GM12878 (cell line): ENCODE results near the gene FAM163B. TPM values are rescaled to one million over a fixed set of nuclear protein-coding genes. Genes with fewer than 3 reads are reported as not detected.

ENCODE experiments used
- ATAC-seq: fragments of 200-7000 bp; cut with Tn5 transposase; 3 replicates; pipeline ENCODE4 v1.9.1; 2020; ENCODE audit warnings: mild to moderate bottlenecking, moderate library complexity
- BruUV-seq: library from RNA; stranded (reverse); fragments of 400-500 nt; replicated peaks from 2 replicates; lab custom pipeline; 2021; lab: Mats Ljungman, UMichigan
- CTCF ChIA-PET: fragments of 300-600 bp; sonication (Branson Sonifier 250); formaldehyde crosslinking; extraction: SDS; loops from one replicate; lab custom pipeline; 2021; ENCODE audit warnings: inconsistent platforms; lab: Yijun Ruan, JAX
- POLR2A ChIA-PET: fragments of 350-600 bp; formaldehyde crosslinking; extraction: SDS; loops from one replicate; lab custom pipeline; 2021; ENCODE audit warnings: inconsistent platforms; lab: Charles Lee
- RAD21 ChIA-PET: fragments of 300-600 bp; sonication (Branson Sonifier 250); formaldehyde crosslinking; loops from one replicate; lab custom pipeline; 2023; ENCODE audit warnings: antibody characterized with exemption; ENCODE audit not compliant: unreplicated experiment; lab: Charles Lee
- SMC1A ChIA-PET: fragments of 300-600 bp; sonication (Branson Sonifier 250); formaldehyde crosslinking; loops from one replicate; lab custom pipeline; 2023; ENCODE audit not compliant: unreplicated experiment, uncharacterized antibody; lab: Charles Lee
- DNase-seq: peaks from one replicate; pipeline ENCODE4 v3.0.0-alpha.2; 2011; ENCODE audit warnings: low read depth, low spot score
- FAIRE-seq: peaks from 3 replicates; lab custom pipeline; 2011; peaks lifted over from hg19 to GRCh38; lab: Jason Lieb, UNC
- H2AFZ ChIP-seq: 2 replicates; pipeline ENCODE4 v1.6.0; 2011; ENCODE audit warnings: low read depth, low read length, control low read depth; ENCODE audit not compliant: control insufficient read depth
- H3K27ac ChIP-seq: 2 replicates; pipeline ENCODE4 v1.5.1; 2011; ENCODE audit warnings: control low read depth; ENCODE audit not compliant: control insufficient read depth, insufficient read depth
- H3K27me3 ChIP-seq, 2 experiments: replicated peaks in 1 of 2; 2 replicates each; pipeline versions ENCODE4 v1.6.0 to v1.6.1; 2011; ENCODE audit warnings: low read length in 1 of 2; ENCODE audit not compliant: control insufficient read depth in 2 of 2, insufficient read depth in 2 of 2
- H3K36me3 ChIP-seq, 2 experiments: 2 replicates each; pipeline ENCODE4 v1.5.1; 2011; ENCODE audit warnings: low read length in 1 of 2; ENCODE audit not compliant: control insufficient read depth in 2 of 2, insufficient read depth in 2 of 2
- H3K4me1 ChIP-seq: 2 replicates; pipeline ENCODE4 v1.6.1; 2011; ENCODE audit warnings: mild to moderate bottlenecking, low read length, moderate library complexity, mixed read lengths; ENCODE audit not compliant: control insufficient read depth, insufficient read depth
- H3K4me2 ChIP-seq: 2 replicates; pipeline ENCODE4 v1.6.0; 2011; ENCODE audit warnings: control low read depth; ENCODE audit not compliant: control insufficient read depth, insufficient read depth
- H3K4me3 ChIP-seq: fragments of 200-600 bp; sonication (generic); 2 replicates; pipeline ENCODE4 v1.5.1; 2016
- H3K79me2 ChIP-seq: 2 replicates; pipeline ENCODE4 v1.6.0; 2011; ENCODE audit warnings: low read length; ENCODE audit not compliant: control insufficient read depth, insufficient read depth
- H3K9ac ChIP-seq: 2 replicates; pipeline ENCODE4 v1.8.0; 2011; ENCODE audit warnings: low read length, control low read depth, mixed read lengths; ENCODE audit not compliant: control insufficient read depth, insufficient read depth
- H3K9me3 ChIP-seq: replicated peaks from 3 replicates; pipeline ENCODE4 v1.5.1; 2011; ENCODE audit warnings: mild to moderate bottlenecking, low read length; ENCODE audit not compliant: control insufficient read depth, insufficient read depth
- H4K20me1 ChIP-seq: 2 replicates; pipeline ENCODE4 v1.6.0; 2011; ENCODE audit not compliant: control insufficient read depth, insufficient read depth
- BRCA1 ChIP-seq: IDR thresholded peaks from 2 replicates; pipeline ENCODE4 v1.6.1; 2011; ENCODE audit warnings: low read depth, low read length, improper control_type of control experiment
- CHD4 ChIP-seq: fragments of 200-600 bp; sonication (generic); IDR thresholded peaks from 2 replicates; pipeline ENCODE4 v1.6.1; 2016; ENCODE audit warnings: mild to moderate bottlenecking
- JUNB ChIP-seq: IDR thresholded peaks from 2 replicates; pipeline ENCODE4 v1.6.1; 2016; ENCODE audit warnings: antibody characterized with exemption, mild to moderate bottlenecking
- KLF5 ChIP-seq: fragments of 450-650 bp; IDR thresholded peaks from 2 replicates; pipeline ENCODE4 v1.6.1; 2014; ENCODE audit warnings: mild to moderate bottlenecking; ENCODE audit not compliant: partially characterized antibody
- MAX ChIP-seq: IDR thresholded peaks from 2 replicates; pipeline ENCODE4 v1.6.1; 2012; ENCODE audit warnings: low read depth, low read length, improper control_type of control experiment
- MTA2 ChIP-seq: fragments of 450-650 bp; IDR thresholded peaks from 2 replicates; pipeline ENCODE4 v1.6.1; 2016; ENCODE audit warnings: low read depth, mild to moderate bottlenecking, moderate library complexity
- NFXL1 ChIP-seq: fragments of 450-650 bp; IDR thresholded peaks from 2 replicates; pipeline ENCODE4 v1.6.1; 2017; ENCODE audit warnings: antibody characterized with exemption, mild to moderate bottlenecking, borderline replicate concordance
- PAX5 ChIP-seq: IDR thresholded peaks from 2 replicates; pipeline ENCODE4 v1.6.1; 2011; ENCODE audit warnings: low read depth, low read length, borderline replicate concordance
- PAX8 ChIP-seq: fragments of 450-650 bp; IDR thresholded peaks from 2 replicates; pipeline ENCODE4 v1.6.1; 2017; ENCODE audit warnings: mild to moderate bottlenecking, moderate library complexity
- RAD21 ChIP-seq: IDR thresholded peaks from 2 replicates; pipeline ENCODE4 v1.6.1; 2011; ENCODE audit warnings: mild to moderate bottlenecking, low read depth, low read length, moderate library complexity; ENCODE audit not compliant: insufficient read depth
- SUPT20H ChIP-seq: IDR thresholded peaks from 2 replicates; pipeline ENCODE4 v1.6.1; 2011; ENCODE audit warnings: low read depth, mild to moderate bottlenecking, low read length, moderate library complexity, borderline replicate concordance; ENCODE audit not compliant: control insufficient read depth
- TAF1 ChIP-seq: IDR thresholded peaks from 2 replicates; pipeline ENCODE4 v1.6.1; 2011; ENCODE audit warnings: mild to moderate bottlenecking, low read depth, low read length, borderline replicate concordance
- ZBTB40 ChIP-seq: fragments of 450-650 bp; IDR thresholded peaks from 2 replicates; pipeline ENCODE4 v1.6.1; 2016; ENCODE audit warnings: mild to moderate bottlenecking, moderate library complexity, borderline replicate concordance
- ZNF207 ChIP-seq: fragments of 450-650 bp; IDR thresholded peaks from 2 replicates; pipeline ENCODE4 v1.6.1; 2014; ENCODE audit warnings: antibody characterized with exemption, mild to moderate bottlenecking, borderline replicate concordance
- ZNF622 ChIP-seq: fragments of 450-650 bp; IDR thresholded peaks from 2 replicates; pipeline ENCODE4 v1.6.1; 2017; ENCODE audit warnings: mild to moderate bottlenecking, inconsistent platforms
- WGBS: methylation state at CpG from one replicate; pipeline ENCODE4 v1.1.6; 2016; ENCODE audit warnings: low lambda C conversion rate; ENCODE audit not compliant: insufficient replicate concordance, insufficient coverage; ENCODE audit errors: missing lambda C conversion rate; 5-methylcytosine and 5-hydroxymethylcytosine counted together
- in situ Hi-C: fragments of 300-500 bp; cut with MboI; formaldehyde crosslinking; loops from 9 replicates; pipeline ENCODE4 v1.14.3; 2018; ENCODE audit warnings: mixed read lengths
- intact Hi-C: fragments of 100-400 bp; cut with micrococcal nuclease; formaldehyde crosslinking; loops from one replicate; pipeline ENCODE4 v1.14.2; 2022; ENCODE audit not compliant: unreplicated experiment
- polyA plus RNA-seq, 11 experiments: library from polyadenylated mRNA; depleted of rRNA in 4 of 11; unstranded in 6 of 11; stranded (reverse) in 5 of 11; fragments of >200 nt; fragmentation: Nextera tagmentation in 4 of 11; fragmentation: Illumina TruSeq in 1 of 11; extraction: Ambion mirVana in 4 of 11; extraction: Trizol in 1 of 11; gene quantifications; 1 replicate in 1 of 11; 2 replicates in 10 of 11; pipeline versions ENCODE4 v1.2.1 to v1.2.3, GENCODE V29; 2011 to 2016; ENCODE audit warnings: inconsistent platforms in 2 of 11, missing spikeins in 2 of 11, low read depth in 1 of 11
- total RNA-seq, 4 experiments: library from RNA; depleted of rRNA in 3 of 4; stranded (reverse); fragments of >200 nt in 3 of 4; fragmentation: Illumina TruSeq in 1 of 4; extraction: Trizol in 1 of 4; gene quantifications; 2 replicates each; pipeline versions ENCODE4 v1.2.1 to v1.2.3, GENCODE V29; 2013 to 2021
- TF ChIP-seq, protein P1 (sequence below), 3 experiments: IDR thresholded peaks in 2 of 3; conservative IDR thresholded peaks in 1 of 3; 2 replicates each; pipeline ENCODE4 v1.5.1; 2011; ENCODE audit warnings: low read depth in 3 of 3, low read length in 3 of 3, mild to moderate bottlenecking in 3 of 3, control low read depth in 2 of 3, moderate library complexity in 2 of 3, inconsistent platforms in 1 of 3, mixed read lengths in 1 of 3; ENCODE audit not compliant: control insufficient read depth in 2 of 3, insufficient read depth in 1 of 3; ENCODE audit errors: extremely low read depth in 1 of 3

The FAM163B gene
- total and polyA plus RNA-seq, 10 of the 15 experiments (the other 5 are each of a cell fraction or from before 2014, with no cell fraction given) = not detected

GRCh38 chr9:133603135-133603927 lies 5.9 kb downstream of the FAM163B start:
- H3K27ac ChIP-seq = no peak overlapping the region
- H2AFZ ChIP-seq = no peak overlapping the region
- 27% methylated on average over 14 of the region's 14 CpGs for WGBS
- no peaks in the 10 kb centered on the region; the same call in 2 of the 3 replicates for H3K9me3 ChIP-seq
- DNase-seq (no peak), FAIRE-seq (no peak), ATAC-seq (no peak)
- H3K27me3 ChIP-seq = peaks cover 0 to 9% of the 10 kb centered on the region in 2 experiments; a peak in 3 of 4 replicates
- SMC1A ChIA-PET = no interaction called here
- H3K4me1 ChIP-seq = no peaks in the 10 kb centered on the region
- intact Hi-C loops = no loop called here
- BruUV-seq = no TSS peak
- no peak overlapping the region for H3K9ac ChIP-seq
- CTCF ChIA-PET = no interaction called here
- H4K20me1 ChIP-seq = no peaks in the 10 kb centered on the region
- H3K4me3 ChIP-seq = no peak overlapping the region
- no peaks in the 10 kb centered on the region for H3K79me2 ChIP-seq
- H3K4me2 ChIP-seq = no peak overlapping the region
- TF ChIP-seq JUNB (no peak), KLF5 (no peak), ZNF622 (no peak), SUPT20H (no peak), MTA2 (no peak), TAF1 (no peak), ZBTB40 (no peak), PAX8 (no peak), NFXL1 (no peak), CHD4 (no peak), PAX5 (no peak), MAX (no peak), BRCA1 (no peak), ZNF207 (no peak), RAD21 (no peak)
- TF ChIP-seq, protein P1, sequence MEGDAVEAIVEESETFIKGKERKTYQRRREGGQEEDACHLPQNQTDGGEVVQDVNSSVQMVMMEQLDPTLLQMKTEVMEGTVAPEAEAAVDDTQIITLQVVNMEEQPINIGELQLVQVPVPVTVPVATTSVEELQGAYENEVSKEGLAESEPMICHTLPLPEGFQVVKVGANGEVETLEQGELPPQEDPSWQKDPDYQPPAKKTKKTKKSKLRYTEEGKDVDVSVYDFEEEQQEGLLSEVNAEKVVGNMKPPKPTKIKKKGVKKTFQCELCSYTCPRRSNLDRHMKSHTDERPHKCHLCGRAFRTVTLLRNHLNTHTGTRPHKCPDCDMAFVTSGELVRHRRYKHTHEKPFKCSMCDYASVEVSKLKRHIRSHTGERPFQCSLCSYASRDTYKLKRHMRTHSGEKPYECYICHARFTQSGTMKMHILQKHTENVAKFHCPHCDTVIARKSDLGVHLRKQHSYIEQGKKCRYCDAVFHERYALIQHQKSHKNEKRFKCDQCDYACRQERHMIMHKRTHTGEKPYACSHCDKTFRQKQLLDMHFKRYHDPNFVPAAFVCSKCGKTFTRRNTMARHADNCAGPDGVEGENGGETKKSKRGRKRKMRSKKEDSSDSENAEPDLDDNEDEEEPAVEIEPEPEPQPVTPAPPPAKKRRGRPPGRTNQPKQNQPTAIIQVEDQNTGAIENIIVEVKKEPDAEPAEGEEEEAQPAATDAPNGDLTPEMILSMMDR (IDR thresholded peaks at IDR 0.05 in 2 of 3, conservative IDR thresholded peaks at IDR 0.05 in 1 of 3; ENCODE audit: control insufficient read depth in 2 of 3, extremely low read depth in 1 of 3, insufficient read depth in 1 of 3, low read depth in 3 of 3, low read length in 3 of 3) = no peak
- in situ Hi-C loops = no loop called here
- RAD21 ChIA-PET = no interaction called here
- POLR2A ChIA-PET = no interaction called here
- H3K36me3 ChIP-seq = no peaks in the 10 kb centered on the region
